Measurements from ENCODE around the gene PRKAB1.

- TF ChIP-seq, protein P1, sequence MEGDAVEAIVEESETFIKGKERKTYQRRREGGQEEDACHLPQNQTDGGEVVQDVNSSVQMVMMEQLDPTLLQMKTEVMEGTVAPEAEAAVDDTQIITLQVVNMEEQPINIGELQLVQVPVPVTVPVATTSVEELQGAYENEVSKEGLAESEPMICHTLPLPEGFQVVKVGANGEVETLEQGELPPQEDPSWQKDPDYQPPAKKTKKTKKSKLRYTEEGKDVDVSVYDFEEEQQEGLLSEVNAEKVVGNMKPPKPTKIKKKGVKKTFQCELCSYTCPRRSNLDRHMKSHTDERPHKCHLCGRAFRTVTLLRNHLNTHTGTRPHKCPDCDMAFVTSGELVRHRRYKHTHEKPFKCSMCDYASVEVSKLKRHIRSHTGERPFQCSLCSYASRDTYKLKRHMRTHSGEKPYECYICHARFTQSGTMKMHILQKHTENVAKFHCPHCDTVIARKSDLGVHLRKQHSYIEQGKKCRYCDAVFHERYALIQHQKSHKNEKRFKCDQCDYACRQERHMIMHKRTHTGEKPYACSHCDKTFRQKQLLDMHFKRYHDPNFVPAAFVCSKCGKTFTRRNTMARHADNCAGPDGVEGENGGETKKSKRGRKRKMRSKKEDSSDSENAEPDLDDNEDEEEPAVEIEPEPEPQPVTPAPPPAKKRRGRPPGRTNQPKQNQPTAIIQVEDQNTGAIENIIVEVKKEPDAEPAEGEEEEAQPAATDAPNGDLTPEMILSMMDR (IDR thresholded peaks at IDR 0.05), result no peak
- TF ChIP-seq EP300 (IDR thresholded peaks at IDR 0.05) (no peak), POLR2AphosphoS5 (IDR thresholded peaks at IDR 0.05) (no peak)
These were observed 33.2 kb upstream of the PRKAB1 start for GRCh38 chr12:119634743-119635142.
